ENCODE results near the gene ARHGAP31.

The ARHGAP31 gene

DNA sequence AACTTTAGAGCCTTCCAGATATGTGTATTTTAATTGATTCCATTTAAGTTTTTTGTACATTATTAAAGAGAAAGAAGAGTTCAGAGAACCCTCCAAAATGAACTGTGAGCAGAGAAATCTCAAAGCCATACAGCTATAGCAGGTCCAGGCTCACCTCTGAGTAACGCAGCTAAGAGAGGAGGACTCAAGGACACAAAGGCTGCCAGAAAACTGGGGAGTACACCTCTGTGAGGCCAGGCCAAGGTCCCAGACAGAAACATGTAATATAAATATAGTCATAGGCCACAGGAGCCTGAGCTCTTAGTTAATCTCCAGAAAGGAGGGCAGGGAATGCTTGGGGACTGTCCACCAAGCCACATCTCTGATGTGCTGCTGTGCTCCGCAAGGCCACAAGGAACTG is 102.7 kb downstream of the ARHGAP31 start:
- DNase-seq = no peak

DNA sequence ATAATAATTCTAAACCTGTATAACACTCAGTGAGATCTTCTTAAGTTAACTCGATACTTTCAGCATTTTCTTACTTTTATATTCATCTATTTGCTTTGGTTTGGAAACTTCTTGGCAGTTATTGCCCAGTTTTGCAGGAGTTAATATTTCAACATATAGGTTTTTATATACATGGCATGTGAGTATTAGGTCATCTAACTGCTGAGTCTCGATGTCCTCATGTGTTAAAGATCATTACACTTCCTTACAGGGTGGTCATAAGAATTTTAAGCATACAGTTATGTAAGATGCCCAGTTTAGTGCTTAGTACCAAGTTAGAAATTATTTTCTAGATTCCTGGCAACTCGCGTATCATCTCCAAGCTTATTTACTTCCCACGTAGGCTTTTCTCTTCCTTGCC is 106.3 kb downstream of the ARHGAP31 start:
- no peak for DNase-seq

DNA sequence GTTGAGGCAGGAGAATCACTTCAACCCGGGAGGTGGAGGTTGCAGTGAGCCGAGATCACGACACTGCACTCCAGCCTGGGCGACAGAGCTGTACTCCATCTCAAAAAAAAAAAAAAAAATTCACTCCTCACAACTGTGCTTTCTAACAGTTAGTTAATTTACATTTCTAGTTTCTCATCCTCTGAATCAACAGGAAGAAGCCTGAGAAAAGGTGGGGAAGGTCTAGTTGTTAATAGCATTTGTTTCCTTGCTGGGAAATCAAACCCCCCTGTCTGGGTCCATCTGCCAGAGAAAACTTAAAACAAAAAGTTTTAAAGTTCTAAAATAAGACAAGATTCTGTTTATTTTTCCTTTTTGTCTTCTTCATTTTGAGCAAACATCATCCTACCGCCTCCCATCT is 106.9 kb downstream of the ARHGAP31 start:
- DNase-seq = no peak

GRCh38 chr3:119401503-119402440 is 107.6 kb downstream of the ARHGAP31 start:
- no peak for DNase-seq

GRCh38 chr3:119402791-119403190 is 108.6 kb downstream of the ARHGAP31 start:
- no peak for DNase-seq

DNA sequence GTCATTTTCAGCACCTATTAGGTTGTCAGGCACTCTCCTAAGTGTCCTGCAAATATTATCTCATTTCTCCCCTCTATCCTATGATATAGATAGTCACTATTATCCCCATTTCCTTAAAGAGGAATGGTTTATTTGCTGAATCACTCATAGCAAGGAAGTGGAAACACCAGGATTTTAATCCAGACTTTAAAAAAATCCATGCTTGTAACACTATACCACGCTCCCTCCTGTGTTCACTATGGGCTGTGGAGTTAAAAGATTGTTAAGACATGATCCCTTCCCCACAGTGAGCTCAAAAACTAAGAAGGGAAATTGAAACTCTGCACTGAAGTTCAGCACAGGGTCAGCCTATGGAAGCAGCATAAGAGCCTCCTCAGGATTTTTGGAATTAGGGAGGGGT is 109.0 kb downstream of the ARHGAP31 start:
- DNase-seq = no peak

DNA sequence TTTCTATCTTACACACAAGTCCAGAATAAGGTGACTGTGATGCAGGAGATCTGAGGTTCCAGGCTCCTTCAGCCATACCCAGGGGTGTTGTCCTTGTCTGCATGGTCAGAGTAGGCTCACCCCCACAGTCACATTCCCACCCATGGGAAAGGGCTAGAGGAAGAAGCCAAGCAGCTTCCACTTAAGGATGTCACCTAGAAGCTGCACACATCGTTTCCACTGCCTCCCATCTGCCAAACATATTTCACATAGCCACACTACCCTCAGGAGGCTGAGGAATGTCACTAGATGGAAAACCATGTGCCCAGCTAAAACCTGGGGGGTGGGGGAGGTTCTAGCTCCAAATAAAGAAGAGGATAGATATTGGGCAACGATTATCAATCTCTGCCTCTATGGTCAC is 111.1 kb downstream of the ARHGAP31 start:
- DNase-seq = no peak

GRCh38 chr3:119408243-119408950 is 114.2 kb downstream of the ARHGAP31 start:
- DNase-seq = no peak

DNA sequence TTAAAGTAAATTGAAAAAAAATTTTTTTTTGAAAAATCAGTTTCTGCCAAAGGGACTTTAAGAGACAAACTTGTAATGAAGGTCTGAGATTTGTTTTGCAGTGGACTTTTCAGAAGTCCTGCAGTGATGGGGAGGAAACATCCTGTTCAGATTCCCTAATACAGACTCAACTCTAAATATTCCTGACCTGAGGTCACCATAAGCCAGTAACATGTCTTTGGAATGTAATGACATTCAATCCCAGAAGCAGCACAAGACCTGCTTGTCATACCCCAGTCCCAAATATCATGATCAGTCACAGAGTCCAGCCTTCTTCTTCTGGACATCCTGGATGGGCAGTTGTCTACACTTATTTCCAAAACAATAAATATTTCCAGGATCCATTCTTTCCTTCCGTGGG is 115.7 kb downstream of the ARHGAP31 start:
- DNase-seq = no peak

- no peak for DNase-seq
Measured at GRCh38 chr3:119413603-119414280, 119.6 kb downstream of the ARHGAP31 start.

DNA sequence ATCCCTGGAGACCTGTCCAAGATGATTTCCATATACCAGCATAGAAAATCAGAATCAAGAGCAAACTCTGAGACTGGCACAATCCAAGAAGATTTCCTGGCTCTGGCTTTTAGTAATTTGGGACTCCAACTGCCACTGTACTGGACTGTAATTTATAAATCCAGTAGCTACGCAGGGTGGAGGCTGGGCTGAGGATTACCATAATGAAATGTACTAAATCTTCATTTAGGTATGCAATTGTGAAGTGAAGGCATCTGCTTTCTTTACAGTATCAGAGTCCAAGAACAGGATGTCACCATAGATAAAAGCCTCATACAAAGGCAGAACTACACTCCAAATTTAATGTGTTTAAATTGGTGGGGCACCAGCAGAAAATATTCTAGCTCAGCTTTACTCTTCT is 122.7 kb downstream of the ARHGAP31 start:
- DNase-seq = no peak

GRCh38 chr3:119417771-119418512 is 123.8 kb downstream of the ARHGAP31 start:
- no peak for DNase-seq

DNA sequence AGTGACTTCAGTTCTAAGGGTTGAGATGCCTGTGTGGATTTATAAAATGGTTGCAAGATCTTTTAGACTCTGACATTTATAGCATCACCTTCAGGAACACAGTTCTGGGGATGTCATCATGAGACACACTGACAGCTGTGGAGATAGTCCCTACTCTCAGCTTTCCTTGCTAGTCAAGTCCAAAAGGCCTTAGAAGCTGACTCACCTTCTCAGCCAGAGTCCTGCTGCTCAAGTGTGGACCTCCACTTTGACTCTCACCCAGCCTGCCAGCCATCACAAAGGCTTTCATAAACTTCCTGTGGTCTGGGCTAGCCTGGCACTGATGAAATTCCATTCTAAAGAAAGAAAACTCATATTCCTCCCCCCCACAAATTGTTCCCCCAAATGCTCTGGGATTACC is 124.5 kb downstream of the ARHGAP31 start:
- DNase-seq = no peak

DNA sequence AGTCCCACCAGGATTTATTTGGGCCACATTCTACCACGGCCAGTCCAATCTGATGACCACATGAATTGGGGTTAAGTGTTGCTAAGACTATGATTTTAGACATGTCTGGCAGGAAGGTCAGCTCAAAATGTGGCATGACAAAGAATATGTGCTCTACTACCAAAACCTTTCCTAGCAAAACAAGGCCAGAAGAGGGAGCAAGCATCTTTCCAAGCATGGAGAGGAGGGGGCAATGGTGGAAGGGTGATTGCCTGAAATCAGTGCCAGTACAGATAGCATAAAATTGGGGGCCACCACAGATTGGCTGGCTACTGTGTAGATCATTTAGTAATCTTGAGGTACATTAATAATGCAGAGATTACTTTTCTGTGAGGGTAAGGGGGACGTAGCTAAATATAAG is 126.0 kb downstream of the ARHGAP31 start:
- DNase-seq = no peak

GRCh38 chr3:119427669-119428068 is 133.5 kb downstream of the ARHGAP31 start:
- no peak for DNase-seq

DNA sequence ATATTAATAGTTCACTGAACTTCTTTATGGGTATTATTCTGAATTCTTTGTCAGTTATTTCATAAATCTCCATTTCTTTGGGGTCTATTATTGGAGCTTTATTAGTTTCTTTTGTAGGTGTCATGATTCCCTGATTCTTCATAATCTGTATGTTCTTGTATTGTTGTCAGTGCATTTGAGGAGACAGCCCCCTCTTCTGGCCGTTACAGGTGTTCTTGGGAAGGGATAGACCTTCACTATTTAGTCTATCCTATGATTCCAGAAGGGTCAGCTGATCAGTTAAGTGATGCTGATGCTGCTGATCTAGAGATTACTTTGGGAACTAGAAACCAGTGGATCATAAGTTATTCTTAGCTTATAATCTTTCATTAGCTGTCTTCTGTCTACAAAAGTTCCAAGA is 134.4 kb downstream of the ARHGAP31 start:
- DNase-seq = no peak

GRCh38 chr3:119433613-119434325 is 139.6 kb downstream of the ARHGAP31 start:
- no peak for DNase-seq

DNA sequence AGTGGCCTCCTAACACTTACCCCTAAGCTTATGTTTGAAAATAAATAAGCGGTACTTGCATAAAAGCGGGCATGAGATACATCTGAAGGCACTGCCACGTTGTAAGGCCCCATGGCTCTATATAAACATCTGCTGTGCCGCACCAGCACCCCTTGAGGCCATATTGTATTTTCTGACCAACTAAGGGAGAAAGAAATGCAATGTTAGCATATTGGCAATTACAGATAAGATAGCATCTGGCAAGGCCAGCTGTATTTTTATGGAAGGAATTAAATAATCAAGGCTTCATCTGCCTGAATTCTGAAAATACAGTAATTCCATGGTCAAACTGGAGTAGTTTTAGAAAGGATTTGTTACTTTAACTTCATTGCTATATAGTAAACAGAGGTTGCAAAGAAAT is 140.5 kb downstream of the ARHGAP31 start:
- DNase-seq = no peak

GRCh38 chr3:119436977-119437376 is 142.8 kb downstream of the ARHGAP31 start:
- no peak for DNase-seq

- no peak for DNase-seq
Measured at GRCh38 chr3:119437691-119438258, 143.6 kb downstream of the ARHGAP31 start.

DNA sequence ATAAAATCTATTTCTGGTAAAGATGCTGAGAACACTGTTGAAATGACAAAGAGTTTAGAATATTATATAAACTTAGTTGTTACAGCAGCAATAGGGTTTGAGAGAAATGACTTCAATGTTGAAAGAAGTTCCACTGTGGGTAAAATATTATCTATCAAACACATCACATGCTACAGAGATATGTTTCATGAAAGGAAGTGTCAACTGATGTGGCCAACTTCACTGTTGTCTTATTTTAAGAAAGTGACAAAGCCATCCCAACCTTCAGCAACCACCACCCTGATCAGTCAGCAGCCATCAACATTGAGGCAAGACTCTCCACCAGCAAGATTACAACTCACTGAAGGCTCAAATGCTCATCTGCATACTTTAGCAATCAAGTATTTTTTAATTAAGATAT is 149.0 kb downstream of the ARHGAP31 start:
- no peak for DNase-seq

GRCh38 chr3:119444590-119444989 is 150.4 kb downstream of the ARHGAP31 start:
- DNase-seq = no peak

Data from NCI-H1694 treated with DMSO at 0.1 percent for 48 hours (cell line).